GM19468 (cell line): Measurements from ENCODE around the gene P3H3.
A peak's percentile ranks its signal among the peaks of the same experiment; 100 is the strongest.
"Not testable (repeated sequence)": the region's sequence is repeated elsewhere in the genome, so short reads cannot be mapped to it uniquely, and the experiment has no call there.

Source experiments
- ATAC-seq: cut with Tn5 transposase; IDR thresholded peaks from one replicate; pipeline ENCODE4 v1.9.1; 2021; ENCODE audit warnings: mild to moderate bottlenecking, moderate library complexity, moderate number of reproducible peaks; ENCODE audit not compliant: unreplicated experiment; ENCODE audit errors: extremely low read depth

P3H3 gene

GRCh38 chr12:6863586-6864321, 35.5 kb downstream of the P3H3 start:
- no peak for ATAC-seq

- not testable (repeated sequence) for ATAC-seq
Measured at GRCh38 chr12:6865307-6865706, 37.1 kb downstream of the P3H3 start.

- ATAC-seq = no peak
Measured at GRCh38 chr12:6866163-6866919, 38.1 kb downstream of the P3H3 start.

GRCh38 chr12:6866920-6867412, 38.8 kb downstream of the P3H3 start:
- no peak for ATAC-seq

- peak; percentile 27 for ATAC-seq
Measured at GRCh38 chr12:6867413-6868210, 39.4 kb downstream of the P3H3 start, which contains the start of gene TPI1. TPI1 (plus strand) TSS chr12:6867531; CDS start chr12:6867567, 36 bp downstream.

GRCh38 chr12:6868211-6869048, 40.2 kb downstream of the P3H3 start:
- no peak for ATAC-seq

- ATAC-seq = no peak
Measured at GRCh38 chr12:6869049-6870021, 41.1 kb downstream of the P3H3 start.

GRCh38 chr12:6870304-6870703, 42.1 kb downstream of the P3H3 start:
- ATAC-seq = not testable (repeated sequence)

- ATAC-seq = no peak
Measured at GRCh38 chr12:6871052-6871957, 43.1 kb downstream of the P3H3 start.

GRCh38 chr12:6872073-6873048, 44.2 kb downstream of the P3H3 start:
- no peak for ATAC-seq

- ATAC-seq = peak; percentile 75
Measured at GRCh38 chr12:6873094-6874014, 45.1 kb downstream of the P3H3 start, which contains the start of gene SPSB2. SPSB2 (minus strand) TSS chr12:6873303; CDS start chr12:6872901, 402 bp downstream.

- ATAC-seq = not testable (repeated sequence)
Measured at GRCh38 chr12:6874015-6874368, 45.8 kb downstream of the P3H3 start.

GRCh38 chr12:6879824-6880223, 51.6 kb downstream of the P3H3 start:
- ATAC-seq = not testable (repeated sequence)

GRCh38 chr12:6883252-6883651, 55.0 kb downstream of the P3H3 start:
- ATAC-seq = no peak

GRCh38 chr12:6883683-6884082, 55.5 kb downstream of the P3H3 start:
- no peak for ATAC-seq
